NCI-H774 (cell line): Measurements from ENCODE around the gene TFAP2A.
A peak's percentile ranks its signal among the peaks of the same experiment; 100 is the strongest.

ENCODE experiments used
- DNase-seq: peaks from one replicate; lab custom pipeline; 2025; lab: John Stamatoyannopoulos, UW

The TFAP2A gene

DNA sequence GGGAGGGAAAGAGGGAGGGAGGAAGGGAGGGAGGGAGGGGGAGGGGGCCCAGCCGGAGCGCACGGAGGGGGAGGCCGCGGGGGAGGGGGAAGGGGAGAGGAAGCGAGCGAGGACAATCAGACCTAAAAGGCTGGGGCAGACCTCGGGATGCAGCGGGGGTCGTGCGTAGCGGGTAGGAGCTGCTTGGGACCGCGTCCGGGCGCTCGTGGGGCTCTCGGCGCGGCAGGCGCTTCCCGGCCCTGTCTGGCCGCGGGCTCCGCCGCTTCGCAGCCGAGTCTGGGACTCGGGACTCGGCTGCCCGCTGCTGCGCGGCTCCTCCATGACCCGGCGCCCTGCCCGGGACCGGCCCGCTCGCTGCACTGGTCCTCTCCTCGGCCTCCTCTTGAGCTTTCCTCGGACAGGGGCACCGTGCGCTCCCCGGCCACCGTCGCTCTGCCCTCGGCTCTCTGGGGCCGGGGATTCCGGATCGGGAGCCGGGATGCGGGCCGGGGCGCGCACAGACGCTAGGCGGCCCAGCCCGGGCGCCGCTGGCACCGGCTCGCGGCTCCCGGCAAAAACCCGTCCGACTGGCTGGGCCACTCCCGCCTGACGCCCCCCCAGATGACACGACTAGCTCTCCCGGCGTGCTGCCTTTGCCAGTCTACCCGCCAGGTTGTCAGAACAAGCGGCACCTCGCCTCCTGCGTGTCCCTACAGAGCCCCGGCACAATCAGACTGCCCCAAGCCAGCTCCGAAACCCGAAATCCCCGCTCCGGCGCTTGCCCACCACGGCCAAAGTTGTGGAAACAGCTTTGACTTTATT, 2.2 kb downstream of the TFAP2A start:
- DNase-seq: no peak

DNA sequence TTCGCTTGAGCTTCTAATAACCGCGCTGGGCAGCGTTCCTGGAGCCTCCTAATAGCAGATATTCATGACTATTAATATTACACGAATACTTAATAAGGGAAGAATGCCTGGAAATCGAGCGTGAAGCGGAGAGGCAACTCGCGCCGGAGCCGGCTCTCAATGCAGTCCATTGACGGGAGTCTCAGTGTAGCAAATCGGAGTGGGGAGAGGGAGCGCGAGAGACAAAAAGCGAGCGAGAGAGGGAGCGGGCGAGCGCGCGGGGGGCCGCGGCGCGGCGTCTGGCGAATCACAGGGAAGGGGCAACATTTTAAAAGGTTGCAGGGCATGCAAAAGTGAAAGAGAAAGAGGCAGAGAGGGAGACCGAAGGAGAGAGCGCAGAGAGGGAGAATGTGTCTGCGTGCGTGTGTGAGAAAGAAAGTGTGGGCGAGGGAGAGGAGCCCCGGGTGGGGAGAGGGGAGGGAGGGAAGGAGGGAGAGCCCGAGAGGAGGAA, 2.9 kb downstream of the TFAP2A start:
- peak; percentile 38 for DNase-seq

DNA sequence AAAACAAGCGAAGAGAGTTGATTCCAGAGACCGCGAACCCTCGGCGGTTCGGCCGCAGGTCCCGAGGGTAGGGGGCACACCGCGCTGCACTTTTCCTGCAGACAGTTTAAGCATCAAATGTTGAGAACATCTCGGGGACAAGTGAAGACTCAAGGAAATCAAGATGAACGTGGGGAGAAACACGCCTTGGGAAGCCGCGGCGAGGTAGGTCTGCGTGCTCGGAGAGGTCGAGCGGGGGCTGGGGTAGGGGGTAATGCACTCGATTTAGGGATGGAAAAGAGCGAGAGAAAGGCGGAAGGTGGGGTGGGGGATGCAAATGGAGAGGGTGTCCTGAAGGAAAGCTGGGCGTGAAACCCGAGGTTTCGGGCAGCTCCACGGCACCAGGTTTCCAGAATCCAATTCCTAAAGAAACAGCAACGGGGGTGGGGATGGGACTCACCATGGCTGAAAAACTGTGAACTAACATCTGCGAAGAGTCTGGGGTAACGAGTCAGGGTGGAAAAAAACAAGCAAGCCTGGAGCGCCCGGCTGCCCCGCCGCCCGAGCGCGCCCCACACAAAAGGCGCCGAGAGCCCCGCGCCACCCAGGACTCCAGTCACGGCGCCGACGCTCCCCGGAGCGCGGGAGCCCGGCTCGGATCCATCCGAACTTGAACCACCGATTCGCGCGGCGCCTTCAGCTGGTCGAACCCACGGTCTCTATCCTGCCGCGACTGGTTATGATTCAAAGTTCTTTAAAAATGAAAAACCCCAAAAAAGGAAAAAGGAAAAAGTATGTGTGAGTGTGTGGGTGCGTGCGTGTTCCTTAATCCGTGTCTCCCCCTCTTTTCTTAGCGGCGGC, 3.5 kb downstream of the TFAP2A start:
- DNase-seq: no peak

DNA sequence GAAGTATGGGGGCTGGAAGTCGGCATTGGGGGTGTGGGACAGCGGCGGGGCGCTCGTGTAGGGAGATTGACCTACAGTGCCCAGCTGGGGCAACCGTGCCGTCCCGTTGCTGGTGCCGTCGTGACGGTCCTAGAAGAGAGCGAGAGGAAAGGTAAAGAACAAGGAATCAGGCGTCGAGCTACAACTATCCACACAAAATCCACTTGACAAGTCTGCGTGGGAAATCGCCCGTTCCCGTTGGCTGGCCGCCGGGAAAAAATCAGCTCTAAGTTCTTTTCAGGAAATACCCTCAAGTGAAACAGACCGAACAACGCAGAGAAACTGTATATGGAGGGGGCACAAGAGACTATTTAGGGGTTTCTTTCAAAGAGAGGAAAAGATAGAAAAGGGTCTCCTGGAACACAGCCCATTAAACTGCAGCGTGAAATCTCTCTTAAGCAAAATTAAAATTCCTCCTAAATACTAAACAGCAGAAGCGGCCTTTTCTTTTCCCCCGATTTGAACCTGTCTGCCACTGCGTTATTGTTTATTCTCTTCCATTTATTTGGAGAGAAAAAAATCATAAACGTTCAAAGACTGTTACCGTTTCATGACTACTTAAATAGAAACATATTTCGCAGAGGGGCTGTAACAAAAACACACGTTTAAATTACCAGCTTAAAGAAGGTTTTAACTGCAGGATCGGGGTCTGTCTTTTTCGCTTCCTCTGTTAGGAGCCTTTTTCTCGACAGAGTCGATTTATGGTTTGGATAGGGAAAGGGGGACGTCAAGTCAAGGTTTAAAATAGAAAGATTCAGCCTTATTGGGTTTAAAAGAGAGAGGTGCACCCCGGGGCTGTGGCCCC, 4.4 kb downstream of the TFAP2A start:
- DNase-seq: no peak

DNA sequence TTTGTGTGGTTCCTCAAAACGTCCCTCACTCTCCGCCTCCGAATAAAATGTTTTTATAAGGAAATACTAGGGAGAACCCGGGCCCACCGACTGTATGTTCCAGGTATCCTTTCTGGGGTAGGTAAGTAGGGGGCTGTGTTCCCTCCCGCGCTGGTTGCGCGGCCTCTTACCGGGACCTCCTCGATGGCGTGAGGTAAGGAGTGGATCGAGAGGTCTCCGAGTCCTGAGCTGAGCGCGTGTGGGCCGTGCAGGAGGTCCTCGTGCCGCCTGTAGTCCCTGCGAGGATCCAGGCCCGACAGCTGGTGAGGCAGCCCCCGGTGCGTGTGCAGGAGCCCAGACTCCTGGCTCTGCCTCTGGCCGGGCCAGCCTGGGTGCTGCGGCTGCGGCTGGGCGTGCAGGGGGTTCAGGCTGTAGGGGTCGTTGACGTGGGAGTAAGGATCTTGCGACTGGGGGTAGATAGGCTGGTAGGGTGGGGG, 5.1 kb downstream of the TFAP2A start:
- no peak for DNase-seq

DNA sequence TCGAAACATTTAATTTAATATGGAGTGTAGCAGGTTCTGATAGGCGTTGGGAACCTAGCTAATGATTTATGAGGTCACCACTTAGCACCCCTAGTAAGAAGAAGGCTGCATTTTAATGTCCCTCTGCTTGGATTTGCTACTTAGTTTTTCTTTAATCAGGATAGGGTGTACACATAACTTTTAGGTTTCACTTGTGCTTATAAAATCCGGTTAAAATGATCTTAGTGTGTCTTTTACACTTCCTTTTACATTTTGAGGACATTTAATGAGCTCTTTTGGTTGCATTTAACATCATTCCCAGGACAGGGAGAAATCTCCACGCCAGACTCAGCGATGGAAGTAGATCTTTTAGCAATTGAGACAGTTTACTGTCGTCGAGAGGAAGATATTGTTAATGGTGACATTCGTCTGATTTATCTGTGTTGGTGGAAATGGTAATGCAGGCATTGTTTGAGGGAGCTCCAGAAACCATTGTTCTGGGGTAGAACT, 5.6 kb downstream of the TFAP2A start:
- no peak for DNase-seq

DNA sequence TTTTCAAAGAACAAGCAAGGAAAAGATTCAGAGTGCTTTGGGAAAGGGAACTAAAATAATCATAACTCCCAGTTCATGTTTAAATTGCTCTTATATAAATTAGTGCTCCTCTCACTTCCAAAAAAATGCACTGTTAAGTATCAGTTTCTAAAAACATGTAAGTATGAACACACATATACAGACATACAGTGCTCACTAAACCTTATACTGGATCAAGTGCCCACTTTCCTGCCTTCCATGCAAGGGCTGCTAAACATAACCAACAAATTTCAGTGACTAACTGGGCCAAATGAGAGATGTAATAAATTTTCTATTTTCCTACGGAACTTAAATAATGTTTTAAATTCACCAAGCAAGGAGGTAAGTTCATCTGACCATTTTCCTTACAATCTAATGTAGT, 6.4 kb downstream of the TFAP2A start:
- DNase-seq: no peak

DNA sequence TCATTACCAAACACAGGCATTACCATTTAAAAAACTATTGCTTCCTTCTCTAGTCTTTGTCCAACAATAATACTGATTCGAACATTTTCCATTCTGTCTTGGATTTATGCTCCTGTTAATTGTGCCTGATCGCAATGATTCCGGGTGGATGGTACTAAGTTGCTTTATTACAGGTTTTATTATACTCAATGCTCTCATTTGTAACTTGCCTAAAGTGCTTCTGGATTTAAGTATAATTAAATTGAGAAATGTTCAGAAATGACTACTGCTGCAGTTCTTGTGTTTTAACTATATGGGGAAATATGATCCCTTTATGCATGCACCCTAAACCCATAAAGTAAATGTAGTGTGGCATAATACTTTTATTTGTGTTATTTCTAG, 7.2 kb downstream of the TFAP2A start:
- no peak for DNase-seq

DNA sequence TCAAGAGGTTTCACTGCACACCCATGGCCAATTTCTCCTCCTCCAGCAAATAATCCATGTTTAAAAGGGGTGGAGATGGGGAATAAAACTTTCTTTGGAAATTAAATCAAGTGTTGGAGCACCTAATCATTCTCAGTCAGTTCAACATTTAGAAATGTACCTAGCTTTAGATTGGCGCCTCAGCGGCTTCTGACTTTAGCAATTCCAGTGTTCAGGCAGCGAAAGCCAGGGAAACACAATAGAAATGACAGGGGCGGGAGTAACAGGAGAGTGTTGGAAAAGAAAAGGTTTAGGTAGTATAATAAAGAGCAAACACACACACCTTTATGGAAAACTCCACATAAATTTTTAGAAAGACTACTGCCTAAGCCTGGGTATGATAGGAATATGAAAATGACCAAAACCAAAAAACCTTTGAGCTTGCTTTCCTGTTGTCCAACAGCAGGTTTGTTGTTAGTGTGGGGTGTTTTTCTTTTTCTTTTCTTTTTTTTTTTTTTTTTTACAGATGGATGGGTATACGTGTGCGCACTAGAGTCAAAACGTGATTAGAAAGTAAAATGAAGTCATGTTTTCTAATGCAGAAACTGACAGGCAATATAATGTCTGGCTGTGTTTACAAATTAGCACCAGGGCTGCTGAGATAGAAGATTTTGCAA, 7.7 kb downstream of the TFAP2A start:
- DNase-seq: no peak

DNA sequence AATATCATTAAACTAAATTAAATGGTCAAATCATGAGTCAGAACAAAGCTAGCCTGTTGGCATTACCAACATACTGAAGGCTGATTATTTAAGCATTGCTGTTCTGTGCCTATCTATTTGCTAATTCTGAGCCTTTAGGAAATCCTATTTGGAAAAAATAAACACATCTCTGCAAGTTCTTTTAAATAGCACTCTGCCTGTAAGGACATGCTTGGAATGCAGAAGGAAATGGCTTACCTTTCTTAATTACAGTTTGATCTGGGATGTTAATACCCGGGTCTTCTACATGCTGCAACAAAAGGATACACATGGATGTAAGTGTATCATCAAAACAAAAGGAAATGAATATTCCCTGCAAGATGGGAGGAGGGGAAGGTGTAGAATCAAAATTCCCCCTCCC, 8.3 kb downstream of the TFAP2A start:
- DNase-seq: no peak

DNA sequence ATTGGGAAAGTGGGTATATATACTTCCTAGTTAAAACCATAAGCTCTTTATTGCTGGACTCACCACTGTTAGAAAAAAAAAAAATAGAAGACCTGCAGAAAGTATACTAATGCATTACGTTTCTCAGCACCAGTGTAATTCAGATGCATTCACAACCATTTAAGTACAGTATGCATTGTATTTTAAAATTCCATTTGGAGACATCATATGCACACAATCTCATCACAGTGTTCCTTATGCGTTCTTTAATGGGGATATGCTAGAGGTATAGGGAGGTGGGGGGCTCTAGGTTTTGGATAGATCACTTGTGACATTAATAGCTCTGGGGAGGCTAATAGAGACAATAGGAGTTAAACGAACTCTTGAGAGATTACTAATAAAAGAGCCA, 9.4 kb downstream of the TFAP2A start:
- no peak for DNase-seq

DNA sequence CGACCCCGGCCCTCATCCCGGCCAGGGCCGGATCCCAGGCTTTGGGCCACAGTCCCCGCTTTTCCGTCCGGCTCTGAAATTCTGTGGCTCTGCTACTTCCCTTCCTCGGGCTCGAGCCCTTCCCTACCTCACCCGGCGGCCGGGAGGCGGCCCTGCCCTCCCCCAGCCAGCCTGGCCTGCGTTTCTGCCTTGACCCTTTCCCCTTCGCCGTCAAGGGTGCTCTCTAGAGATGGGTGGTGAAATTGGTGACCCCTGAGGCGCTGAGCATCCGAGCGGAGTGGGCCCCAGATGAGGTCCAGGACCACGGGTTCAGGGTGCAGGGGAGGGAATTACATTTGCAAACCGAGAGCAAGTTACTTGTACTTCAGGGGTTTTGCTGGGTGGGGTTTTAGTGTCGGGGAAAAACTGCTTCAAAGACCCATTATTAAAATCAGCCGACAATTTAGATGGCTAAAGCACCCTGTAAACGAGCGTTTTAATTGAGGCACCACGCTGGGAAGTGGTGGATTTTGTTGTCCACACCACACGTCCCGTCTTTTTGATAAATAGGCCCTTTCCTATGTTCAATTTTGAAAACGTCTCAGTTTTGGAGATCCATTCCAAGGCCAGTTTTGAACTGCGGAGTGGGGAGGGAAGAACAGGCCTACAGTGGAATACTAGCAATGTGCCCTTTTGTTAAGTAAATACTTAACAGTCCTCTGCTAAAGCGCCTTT, 9.9 kb downstream of the TFAP2A start:
- no peak for DNase-seq

DNA sequence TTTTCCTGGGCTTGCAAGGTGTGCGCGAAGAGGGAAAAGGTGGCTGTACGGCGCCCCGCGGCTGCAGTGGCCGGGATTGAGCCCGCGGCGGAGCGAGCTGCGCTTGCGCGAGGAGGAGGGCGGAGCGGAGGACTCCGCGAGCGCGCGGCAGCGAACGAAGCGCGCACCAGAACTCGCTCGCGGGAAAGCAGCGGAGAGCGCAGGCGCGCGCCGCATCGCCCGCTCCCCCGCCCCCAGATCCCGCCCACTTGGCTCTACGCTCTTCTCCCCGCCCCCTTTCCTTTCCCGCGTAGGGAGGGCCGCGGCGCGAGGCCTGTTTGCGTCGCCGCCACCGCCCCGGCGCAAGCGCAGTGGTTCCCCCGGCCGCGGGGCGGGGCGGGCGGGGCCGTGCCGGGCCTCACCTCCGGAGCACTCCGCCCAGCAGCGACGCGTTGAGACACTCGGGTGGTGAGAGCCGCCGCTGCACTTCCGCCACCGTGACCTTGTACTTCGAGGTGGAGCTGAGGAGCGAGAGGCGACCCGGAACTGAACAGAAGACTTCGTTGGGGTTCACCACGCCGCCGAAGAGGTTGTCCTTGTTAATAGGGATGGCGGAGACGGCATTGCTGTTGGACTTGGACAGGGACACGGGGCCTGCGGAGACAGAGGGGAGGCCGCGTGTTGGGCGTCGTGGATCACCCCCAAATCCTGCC, 10.6 kb downstream of the TFAP2A start:
- DNase-seq: peak; percentile 95

DNA sequence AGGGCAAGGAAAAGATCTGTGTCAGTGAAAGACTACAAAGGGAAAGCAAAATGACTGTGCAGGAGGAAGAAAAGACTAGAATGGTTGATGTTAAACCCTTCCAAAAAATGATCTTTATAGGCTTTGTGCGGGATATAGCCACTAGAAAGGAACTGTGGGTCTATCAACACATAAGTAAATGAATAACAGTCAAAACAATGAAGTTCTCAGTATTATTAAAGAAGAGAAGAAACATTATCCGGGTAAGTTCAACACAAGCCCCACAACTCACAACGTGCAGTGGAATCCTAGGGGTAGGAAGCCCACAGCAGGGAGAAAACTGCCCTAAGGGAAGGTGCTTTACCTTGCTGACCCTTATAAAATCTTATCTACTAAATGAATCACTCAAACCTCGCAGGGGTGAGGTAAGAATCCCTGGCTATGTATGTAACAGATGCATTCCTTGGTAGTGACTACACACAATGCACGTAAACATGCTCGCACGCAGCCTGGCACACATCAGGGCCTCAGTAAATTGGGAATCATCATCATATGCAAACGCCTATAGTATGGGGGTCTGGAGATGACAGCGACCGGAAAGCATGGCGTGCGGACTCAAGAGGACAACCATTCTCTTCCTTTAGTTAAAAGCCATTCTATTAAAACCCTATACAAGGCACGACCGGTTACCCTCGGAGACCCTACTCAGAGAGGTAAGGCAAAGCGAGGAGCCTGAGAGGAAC, 11.3 kb downstream of the TFAP2A start:
- DNase-seq: no peak

DNA sequence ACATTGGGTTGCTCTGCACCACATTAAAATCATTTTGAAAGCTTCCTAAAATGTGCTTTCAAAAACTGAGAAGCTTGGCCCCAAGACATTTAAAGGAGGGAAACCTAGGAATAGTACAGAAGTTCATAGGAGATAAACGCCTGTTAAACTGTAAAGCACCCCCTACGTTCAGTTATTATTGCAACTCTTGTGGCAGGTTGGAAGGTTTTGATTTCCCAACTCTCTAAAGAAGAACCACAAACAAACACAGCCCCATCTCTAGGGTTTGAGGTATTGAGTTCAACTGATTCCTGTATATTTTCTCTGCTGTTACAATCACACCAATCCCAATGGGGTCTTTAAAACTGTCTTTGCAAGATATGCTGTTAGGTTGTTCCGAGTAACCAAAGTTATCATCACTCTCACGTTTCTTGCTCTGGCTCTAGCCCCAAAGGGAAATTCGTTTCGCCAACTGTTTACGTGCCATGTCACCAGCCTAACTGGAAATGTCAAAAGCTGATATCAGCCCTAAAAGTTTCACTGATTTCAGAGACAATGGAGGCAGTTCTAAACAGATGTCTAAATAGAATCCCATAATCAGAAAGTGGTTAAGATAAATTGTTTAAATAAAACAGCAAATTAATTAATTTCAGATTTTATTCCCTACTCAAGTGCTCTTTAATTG, 12.1 kb downstream of the TFAP2A start:
- no peak for DNase-seq

DNA sequence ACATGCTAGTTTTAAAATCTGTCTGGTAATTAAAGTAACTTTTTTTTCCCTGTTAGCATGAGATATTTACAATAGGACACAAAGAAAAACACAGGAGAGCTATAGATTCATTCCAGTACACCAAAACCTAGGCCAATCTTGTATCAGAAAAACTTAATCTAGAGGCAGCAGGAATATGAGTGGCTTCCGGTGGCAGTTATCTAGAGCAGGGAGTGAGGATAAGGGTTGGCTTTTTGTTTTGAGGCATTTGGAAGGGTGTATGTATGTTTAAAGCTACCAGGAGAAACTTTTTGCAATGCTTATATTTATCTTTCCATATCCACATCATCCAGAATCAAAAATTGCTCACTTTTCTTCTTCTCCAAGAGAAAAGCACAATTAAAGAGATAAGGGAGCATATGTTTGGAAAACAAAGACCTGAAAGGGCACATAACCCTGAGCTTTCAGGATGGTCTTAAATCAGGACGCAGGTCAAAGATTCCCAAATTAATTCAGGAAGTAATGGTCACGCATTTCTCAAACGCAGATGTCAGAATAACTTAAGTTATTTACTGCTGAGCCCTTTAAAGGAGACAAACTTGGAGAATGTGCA, 13.1 kb downstream of the TFAP2A start:
- DNase-seq: no peak

DNA sequence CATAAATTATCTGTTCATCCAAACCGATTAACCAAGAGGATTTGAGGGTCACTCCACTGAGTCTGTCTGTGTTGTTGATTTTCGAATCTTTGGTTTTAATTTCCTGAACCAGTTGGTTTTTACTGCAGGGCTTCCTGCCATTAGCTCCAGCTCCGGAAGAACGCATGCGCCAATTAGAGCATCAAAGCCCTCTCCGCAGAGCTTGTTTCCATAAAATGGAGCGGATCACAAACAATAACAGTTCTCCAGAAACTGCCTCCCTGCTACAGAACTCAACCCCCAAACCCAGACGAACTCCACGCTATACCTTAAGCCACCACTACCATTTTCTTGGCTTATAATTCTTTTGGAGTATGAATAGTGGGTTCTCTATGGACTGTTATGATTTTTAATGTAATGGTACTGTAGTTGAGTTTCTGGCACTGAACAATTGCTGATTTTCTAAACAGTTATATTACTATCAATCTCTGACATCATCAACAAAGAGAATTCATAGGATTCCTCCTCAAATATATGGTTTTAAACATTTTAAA, 13.8 kb downstream of the TFAP2A start:
- no peak for DNase-seq

DNA sequence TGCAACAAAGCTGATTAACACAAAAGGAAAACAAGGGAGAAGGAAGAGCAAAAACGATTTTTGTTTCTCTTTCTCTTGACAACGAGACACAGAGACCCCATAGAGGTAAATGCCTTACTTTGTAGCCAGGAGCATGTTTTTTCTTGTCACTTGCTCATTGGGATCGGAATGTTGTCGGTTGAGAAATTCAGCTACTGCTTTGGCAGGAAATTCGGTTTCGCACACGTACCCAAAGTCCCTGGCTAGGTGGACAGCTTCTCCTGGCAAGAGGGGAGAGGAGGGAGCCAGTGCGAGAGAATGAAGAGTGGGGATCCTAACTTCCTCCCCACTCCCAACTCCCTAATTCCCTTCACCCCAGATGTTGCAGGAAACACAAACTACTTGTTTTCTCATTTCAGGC, 14.5 kb downstream of the TFAP2A start:
- DNase-seq: no peak
